Activated effector memory CD4-positive, alpha-beta T cell treated with anti-CD3 and anti-CD28 coated beads, Interleukin-2, amount 50 U/mL, for 16 hours (primary cell): ENCODE data around the gene LRP11.

ENCODE experiments used
- DNase-seq: peaks from one replicate; pipeline ENCODE4 v3.0.0-alpha.2; 2020

Gene LRP11

DNA sequence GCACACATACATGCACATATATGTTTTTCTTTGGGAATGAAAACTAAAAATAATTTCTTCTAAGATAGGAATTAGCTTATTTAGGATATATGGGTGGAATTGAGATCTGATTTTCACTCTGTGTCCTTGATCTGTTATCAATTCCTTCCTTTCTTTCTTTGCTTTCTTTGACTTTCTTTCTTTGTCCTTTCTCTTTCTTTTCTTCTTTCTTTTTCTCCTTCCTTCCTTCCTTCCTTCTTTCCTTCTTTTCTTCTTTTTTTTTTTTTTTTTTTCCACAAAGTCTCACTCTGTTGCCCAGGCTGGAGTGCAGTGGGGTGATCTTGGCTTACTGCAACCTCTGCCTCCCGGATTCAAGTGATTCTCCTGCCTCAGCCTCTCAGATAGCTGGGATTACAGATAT lies 86.5 kb downstream of the LRP11 start:
- no peak for DNase-seq

GRCh38 chr6:149771925-149772324 lies 92.2 kb downstream of the LRP11 start:
- no peak for DNase-seq

DNA sequence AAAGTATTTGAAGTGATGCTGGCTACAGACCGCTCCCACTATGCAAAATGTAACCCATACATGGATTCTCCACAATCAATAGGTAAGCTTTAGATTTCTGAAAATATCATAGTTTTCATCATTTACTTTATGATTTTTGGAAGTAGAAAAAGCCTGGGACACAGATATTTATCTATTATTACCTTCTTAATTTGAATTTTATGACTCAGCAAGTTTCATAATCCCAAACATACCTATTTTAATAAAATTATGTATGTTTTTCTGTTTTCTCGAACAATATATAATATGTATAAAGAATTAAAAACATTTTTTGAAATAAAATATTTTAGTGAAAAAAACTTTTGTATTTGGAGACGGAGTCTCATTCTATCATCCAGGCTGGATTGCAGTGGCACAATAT lies 93.0 kb downstream of the LRP11 start:
- no peak for DNase-seq

DNA sequence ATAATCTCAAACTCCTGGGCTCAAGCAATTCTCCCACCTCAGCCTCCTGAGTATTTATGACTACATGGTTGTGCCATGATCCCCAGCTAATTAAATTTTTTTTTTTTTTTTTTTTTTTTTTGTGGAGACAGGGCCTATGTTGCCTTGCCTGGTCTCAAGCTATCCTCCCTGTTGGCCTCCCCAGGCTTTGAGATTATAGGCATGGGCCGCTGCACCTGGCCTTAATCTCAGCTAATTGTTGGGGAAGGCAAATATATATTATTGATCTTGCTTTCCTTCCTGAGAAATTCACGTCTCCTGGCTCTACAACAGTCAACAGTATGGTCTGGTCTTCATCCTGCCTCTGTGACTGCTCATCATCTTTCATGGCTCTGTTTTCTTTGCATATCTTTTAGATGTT lies 94.5 kb downstream of the LRP11 start:
- no peak for DNase-seq
